GM03348 (cell line): Measurements from ENCODE around the gene HBM.
A peak's percentile ranks its signal among the peaks of the same experiment; 100 is the strongest.
"Not testable (repeated sequence)": the region's sequence is repeated elsewhere in the genome, so short reads cannot be mapped to it uniquely, and the experiment has no call there.

Source experiments
- DNase-seq: peaks from one replicate; pipeline ENCODE4 v3.0.0; 2012; ENCODE audit warnings: low spot score

HBM gene, protein sequence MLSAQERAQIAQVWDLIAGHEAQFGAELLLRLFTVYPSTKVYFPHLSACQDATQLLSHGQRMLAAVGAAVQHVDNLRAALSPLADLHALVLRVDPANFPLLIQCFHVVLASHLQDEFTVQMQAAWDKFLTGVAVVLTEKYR

GRCh38 chr16:165539-166374, at the start of gene HBM:
Gene HBM, plus strand, starts transcription at chr16:165978. Its CDS starts 20 bp downstream, at chr16:165998.
- peak; percentile 15 for DNase-seq

- DNase-seq, result no peak
Observed at GRCh38 chr16:116015-116414, 49.8 kb upstream of the HBM start.

DNA sequence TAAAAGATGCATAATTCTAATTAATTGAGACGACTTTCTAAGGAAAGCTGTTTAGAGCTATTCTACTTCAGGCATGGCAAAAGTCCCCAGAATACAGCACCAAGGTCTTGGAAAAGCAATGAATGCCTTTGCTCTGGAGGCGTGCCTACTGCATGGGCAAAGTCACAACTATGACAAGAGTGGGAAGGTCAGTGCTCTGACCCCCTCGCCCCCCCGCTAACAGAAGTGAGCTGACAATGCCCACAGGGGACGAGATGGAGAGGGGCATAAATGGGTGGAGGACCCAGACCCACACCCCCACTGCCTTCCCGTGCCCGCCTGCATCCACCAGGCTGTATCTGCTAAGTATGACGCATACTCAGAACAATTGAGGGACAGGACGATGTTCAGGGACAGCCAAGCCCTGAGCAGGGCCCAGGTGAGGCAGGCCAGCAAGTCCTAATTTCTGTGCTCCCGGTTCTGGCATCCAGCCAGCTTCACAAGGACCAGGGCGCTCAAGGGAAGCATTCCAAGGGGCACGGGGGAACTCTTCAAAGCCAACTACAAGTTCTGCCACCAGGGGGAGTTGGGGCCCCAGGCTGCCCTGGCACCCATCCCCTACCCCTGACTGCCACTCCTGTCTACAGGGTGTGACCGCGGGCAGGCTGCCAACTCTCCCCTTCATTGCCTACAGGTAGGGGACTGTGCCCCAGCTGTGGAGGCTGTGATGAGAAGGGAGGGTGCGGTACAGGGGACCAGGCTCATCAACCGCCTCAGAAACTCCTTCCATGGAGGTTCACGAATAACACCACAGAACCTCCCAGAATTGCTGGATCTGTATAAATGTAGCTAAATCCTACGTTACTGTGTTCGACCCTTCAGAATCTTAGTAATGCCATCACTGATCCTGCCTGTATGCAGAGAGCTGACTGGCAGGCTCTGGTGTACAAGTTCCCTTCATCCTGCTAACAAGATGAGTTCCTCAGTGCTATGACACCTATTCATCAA, 48.1 kb upstream of the HBM start:
- DNase-seq, result peak; percentile 77

GRCh38 chr16:118857-119256, 46.9 kb upstream of the HBM start:
- no peak for DNase-seq

GRCh38 chr16:119295-119694, 46.5 kb upstream of the HBM start:
- no peak for DNase-seq

GRCh38 chr16:119835-120491, 45.8 kb upstream of the HBM start:
- DNase-seq, result no peak

GRCh38 chr16:120756-121155, 45.0 kb upstream of the HBM start:
- no peak for DNase-seq

DNA sequence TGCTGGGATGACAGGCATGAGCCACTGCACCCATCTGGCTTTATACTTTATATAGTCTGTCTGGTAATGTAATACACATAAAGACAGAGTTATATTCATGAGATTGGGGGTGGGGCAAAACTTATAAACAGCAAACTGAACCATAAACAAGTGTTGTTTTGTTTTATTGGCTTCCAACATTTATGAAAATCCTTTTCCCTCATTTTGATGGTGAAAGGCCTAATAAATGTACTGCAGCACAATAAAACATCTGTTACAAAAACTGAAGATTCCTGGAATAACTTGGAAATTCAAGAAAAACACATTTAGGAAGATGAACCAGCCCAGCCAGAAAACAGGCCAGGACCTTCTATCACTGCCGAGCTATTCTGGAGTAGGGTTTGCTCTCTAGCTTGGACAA, 43.4 kb upstream of the HBM start:
- no peak for DNase-seq

- DNase-seq, result not testable (repeated sequence)
Observed at GRCh38 chr16:123558-124350, 42.0 kb upstream of the HBM start.

- DNase-seq, result no peak
Observed at GRCh38 chr16:125011-125410, 40.8 kb upstream of the HBM start.

DNA sequence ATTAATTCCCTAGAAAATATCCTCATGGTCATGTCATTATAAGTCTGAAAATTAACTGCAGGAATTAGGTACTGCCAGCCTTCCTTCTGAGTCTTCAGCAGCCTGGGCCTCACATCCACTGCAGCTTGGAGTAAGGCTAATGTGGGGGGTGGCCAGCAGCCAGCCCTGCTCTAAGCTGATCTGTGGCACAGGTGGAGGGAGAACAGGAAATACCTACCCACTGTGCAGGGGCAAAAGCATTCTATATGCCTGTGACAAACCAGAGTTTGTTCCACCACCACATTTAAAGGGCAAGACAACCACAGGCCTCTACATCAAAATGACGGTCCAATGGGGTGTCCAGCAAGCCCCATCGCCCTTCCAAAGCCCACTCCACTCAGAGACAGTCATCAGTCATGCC, 36.7 kb upstream of the HBM start:
- no peak for DNase-seq

DNA sequence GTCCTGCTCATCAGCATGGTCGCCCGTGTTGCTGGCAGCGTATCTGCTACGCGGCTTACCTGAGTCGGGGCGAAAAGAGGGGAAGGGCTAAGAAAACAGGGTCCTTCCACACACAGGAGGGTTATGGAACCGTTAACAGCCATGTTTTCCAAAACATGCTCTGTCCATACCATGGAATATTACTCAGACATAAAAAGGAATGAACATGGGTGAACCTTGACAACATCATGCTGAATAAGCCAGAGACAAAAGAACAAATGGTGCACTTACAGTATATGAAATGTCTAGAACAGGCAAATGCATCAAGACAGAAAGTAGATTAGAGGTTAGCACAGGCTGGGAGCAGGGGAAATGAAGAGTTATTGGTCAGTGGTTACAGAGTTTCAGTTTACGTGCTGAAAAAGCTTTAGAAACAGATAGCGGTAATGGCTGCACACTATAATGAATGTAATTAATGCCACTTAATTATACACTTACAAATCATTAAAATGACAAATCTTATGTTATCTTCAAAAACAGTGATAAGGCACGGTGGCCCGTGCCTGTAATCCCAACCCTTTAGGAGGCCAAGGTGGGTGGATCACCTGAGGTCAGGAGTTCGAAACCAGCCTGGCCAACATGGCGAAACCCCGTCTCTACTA, 35.1 kb upstream of the HBM start:
- DNase-seq, result no peak

DNA sequence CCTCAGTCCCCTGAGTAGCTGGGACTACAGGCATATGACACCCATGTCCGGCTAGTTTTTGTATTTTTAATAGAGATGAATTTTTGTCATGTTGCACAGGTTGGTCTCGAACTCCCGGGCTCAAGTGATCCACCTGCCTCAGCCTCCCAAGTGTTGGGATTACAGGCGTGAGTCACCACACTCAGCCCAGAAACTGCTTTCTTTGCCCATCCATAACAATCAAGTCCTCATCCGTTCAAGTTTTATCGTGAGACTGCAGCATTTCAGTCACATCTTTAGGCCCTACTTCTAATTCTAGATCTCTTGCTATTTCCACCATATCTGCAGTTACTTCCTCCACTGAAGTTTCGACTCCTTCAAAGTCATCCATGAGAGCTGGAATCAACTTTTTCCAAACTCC, 33.7 kb upstream of the HBM start:
- DNase-seq, result no peak

DNA sequence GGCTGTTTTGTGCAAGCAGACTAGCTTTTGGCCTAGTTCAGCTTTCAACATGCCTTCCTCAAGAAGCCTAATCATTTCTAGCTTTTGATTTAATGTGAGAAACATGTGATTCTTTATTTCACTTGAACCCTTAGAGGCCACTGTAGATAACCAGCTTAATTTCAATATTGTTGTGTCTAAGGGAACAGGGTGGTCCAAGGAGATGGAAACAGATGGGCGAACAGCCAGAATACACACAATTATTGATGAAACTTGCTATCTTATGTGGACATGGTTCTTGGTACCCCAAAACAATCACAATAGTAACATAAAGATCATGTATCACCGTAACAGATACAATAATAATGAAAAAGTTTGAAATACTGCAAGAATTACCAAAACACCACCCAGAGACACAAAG, 32.1 kb upstream of the HBM start:
- no peak for DNase-seq

GRCh38 chr16:138049-138417, 27.7 kb upstream of the HBM start:
- DNase-seq, result peak; percentile 53

- no peak for DNase-seq
Observed at GRCh38 chr16:140175-140857, 25.5 kb upstream of the HBM start.

GRCh38 chr16:142405-142967, 23.3 kb upstream of the HBM start:
- no peak for DNase-seq

GRCh38 chr16:143047-143446, 22.7 kb upstream of the HBM start:
- DNase-seq, result no peak

DNA sequence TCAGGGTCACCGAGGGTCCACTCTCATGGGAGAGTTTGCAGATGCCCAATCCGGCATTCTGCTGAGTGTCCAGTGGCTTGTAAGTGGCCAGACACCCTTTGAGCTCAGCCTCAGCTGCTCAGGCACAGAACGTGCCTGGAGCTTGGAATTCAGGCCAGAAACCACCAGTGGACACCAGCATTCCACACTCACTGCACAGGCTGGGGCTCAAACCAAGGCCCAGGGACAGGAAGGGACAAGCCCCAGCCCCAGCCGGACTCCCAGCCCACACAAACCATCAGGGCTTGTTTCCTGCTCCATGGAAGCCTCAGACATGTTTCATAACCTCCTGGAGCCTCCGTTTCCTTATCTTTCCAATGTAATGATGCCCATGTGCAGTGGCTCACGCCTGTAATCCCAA, 22.3 kb upstream of the HBM start:
- DNase-seq, result peak; percentile 36

GRCh38 chr16:144797-145252, 21.0 kb upstream of the HBM start:
- DNase-seq, result no peak
